AG08395 (cell line): ENCODE data around the gene CDKN2B-AS1.
"Not testable (repeated sequence)": the region's sequence is repeated elsewhere in the genome, so short reads cannot be mapped to it uniquely, and the experiment has no call there.

Experiments
- DNase-seq: peaks from one replicate; pipeline ENCODE4 v3.0.0; 2012; ENCODE audit warnings: mixed read lengths, low spot score

Gene CDKN2B-AS1

GRCh38 chr9:21994556-21995005, at the start of gene CDKN2B-AS1:
TSS of gene CDKN2B-AS1 (plus strand) at chr9:21994791.
- peak; percentile 48 for DNase-seq

- DNase-seq = no peak
These were observed 49.0 kb upstream of the CDKN2B-AS1 start for GRCh38 chr9:21945606-21946005.

DNA sequence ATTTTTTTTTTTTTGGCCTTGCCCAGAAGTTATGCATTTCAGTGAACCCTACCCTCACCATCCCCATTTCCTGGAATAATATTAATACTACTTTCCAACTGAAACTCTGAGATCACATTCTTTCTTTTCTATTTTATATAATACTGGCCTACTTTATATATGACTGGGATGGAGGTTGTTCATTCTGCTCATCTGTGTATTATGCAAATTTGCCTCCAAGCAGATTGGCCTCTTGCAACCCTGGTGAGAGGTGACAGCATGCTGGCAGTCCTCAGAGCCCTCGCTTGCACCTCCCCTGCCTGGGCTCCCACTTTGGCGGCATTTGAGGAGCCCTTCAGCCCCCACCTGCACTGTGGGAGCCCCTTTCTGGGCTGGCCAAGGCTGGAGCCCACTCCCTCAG, 35.8 kb upstream of the CDKN2B-AS1 start:
- DNase-seq = no peak

- DNase-seq = not testable (repeated sequence)
These were observed 35.3 kb upstream of the CDKN2B-AS1 start for GRCh38 chr9:21959268-21959667.

DNA sequence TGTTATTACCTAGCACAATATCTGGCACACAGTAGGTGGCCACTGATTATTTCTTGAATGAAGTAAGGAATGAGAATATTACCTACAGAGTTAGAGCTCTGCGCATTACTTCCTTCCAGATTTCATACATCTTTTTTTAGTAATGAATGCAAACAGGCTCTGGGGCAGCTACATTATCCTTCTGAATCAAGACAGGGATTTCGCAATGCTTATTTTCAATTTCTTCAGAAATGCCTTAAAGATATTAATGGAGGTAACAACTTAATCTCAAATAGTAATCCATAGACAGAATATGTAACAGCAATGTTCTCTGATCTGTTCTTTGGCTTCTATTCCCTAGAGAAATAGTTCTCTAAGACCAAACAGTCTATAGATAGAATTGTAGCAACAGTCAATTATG, 33.0 kb upstream of the CDKN2B-AS1 start:
- no peak for DNase-seq

- DNase-seq = peak; percentile 41
These were observed 29.6 kb upstream of the CDKN2B-AS1 start for GRCh38 chr9:21964925-21965385.

DNA sequence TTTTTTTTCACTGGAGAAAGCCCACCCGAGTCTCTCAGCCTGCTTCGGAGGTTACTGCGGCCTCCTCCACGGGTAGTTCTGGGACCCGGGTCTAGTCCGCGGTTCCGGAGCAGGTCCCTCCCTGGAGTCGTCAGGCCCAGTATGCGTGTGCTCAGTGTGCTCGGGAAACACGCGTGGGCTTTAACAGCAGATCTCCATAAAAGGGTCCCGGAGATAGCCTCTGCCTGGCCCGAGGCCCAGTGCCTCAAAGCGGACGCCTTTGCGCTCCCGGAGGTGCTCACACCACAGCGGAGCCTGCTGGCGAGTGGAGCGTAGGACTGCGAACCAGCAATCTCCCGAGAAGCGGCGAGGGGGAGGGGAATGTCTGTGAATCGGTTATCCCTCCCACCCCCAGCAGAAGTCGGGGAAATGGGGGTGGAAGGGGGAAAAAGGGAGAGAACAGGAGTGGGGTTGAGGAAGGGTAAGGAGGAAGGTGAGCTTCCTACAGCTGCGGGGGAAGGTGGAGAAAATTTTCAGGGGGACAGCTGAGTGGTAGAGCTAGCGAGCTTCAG, 29.1 kb upstream of the CDKN2B-AS1 start:
- peak; percentile 83 for DNase-seq

GRCh38 chr9:21966140-21966851, 28.3 kb upstream of the CDKN2B-AS1 start:
- no peak for DNase-seq

DNA sequence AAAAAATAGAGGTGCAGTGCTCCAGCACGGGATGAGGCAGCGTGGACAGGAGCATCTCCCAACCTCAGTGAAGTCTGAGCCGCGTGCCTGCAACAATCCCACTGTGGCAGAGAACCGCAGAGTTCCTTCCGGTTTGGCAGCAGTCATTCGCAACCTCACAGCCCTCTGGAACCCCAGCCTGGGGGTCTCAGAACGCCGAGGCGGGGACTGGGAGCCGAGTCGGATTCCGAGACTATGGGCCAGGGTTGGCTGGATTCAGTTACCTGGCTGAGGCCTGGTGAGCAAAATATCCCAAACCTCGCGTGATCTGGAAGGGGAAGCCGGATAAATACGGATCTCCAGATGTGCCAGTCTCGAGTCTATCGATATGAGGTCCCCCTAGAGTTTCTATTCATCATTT, 27.4 kb upstream of the CDKN2B-AS1 start:
- DNase-seq = no peak

DNA sequence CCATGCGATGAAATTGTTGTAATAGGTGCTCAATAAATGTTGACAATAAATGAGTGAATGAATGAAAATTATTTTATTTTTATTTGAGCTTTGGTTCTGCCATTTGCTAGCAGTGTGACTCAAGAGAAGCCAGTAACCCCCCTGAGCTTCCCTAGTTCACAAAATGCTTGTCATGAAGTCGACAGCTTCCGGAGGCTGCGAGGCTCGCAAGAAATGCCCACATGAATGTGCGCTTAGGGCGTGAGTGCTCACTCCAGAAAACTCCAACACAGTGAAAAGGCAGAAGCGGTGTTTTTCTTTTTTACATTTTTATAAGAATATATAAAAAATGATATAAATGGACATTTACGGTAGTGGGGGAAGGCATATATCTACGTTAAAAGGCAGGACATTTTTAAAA, 26.9 kb upstream of the CDKN2B-AS1 start:
- DNase-seq = no peak

DNA sequence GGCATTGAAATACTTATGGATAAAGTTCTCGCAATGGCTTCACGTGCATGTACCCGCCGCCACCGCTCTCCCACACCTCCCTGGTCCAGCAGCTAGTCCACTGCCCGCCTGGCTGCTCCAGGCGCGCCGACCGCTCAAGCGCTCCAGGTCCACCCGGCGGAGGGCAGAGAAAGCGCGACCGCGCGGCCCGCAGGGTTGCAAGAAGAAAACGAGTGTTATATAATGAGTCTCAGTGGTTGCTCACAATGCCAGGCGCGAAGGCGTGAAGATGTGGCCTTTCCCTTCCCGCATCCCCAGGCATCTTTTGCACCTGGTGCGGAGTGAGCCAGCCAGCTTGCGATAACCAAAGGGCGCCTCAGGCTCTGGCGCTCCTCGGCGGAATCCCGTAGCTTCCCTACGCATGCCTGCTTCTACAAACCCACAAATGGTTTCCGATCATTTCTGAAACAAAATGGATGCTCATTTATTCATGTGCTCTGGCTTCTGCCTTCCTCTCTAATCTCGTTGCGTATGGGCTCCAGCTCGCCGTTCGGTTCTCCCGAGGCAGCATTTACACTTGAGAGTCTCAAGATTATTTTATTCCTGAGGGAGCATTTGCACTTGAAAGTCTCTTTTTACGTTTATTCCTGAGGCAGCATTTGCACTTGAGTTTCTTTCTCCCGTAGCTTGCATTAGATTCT, 26.1 kb upstream of the CDKN2B-AS1 start:
- DNase-seq = peak; percentile 22

GRCh38 chr9:21969011-21969940, 25.3 kb upstream of the CDKN2B-AS1 start:
- no peak for DNase-seq

DNA sequence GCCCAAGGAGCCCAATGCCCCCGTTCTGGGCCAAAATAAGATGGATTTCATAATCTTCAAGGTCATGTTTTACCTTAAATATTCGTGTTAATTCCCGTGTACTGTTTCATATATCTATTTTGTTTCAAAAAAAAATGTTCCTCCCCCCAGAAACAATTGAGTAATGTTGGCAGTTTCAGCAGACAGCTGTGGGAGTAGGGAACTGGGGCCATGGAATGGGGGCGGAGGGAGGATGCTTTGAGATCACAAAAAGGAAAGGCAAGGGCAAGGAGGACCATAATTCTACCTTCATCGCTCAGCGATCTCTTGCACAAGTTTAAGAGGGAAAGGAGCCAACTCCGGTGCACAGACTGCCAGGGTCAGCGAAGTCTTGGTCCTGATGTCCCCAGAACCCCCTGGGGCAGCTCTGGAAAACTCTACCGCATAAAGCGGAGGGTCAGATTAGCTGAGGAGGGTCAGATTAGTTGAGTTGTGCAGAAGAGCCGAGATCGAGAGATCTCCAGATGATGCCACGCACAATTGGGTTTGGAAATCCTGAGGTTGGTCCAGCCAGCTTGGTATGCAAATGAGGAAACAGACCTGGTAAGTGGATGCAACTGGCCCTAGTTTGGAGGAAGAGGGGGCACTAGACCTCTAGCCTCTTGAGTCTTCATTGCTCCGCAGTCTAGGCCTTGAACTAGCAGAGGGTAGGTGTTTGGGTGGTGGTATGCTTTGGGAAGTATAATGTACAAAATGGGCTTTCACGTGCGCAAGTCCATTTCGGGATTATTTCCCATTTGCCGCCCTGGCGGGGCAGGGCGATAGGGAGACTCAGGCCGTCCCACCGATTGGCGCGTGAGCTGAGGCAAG, 24.4 kb upstream of the CDKN2B-AS1 start:
- DNase-seq = no peak

- no peak for DNase-seq
These were observed 23.6 kb upstream of the CDKN2B-AS1 start for GRCh38 chr9:21970800-21971640.

DNA sequence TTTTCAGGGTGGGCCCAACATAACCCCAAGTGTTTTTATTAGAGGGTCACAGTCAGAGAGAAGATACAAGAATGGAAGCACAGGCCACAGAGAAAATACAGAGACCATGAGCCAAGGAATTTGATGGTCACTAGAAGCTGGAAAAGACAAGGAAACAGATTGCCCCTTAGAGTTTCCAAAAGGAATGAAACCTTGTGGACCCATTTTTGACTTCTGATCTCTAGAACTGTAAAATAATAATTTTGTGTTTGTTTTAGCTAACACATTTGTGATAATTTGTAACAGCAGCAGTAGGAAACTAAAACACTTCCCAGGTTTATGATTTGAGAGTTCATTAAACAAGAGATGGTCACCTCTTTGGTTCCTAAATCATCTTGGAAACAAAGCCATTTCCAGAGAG, 22.2 kb upstream of the CDKN2B-AS1 start:
- no peak for DNase-seq

GRCh38 chr9:21974343-21974721, 20.3 kb upstream of the CDKN2B-AS1 start:
- no peak for DNase-seq

GRCh38 chr9:21974722-21975409, 19.7 kb upstream of the CDKN2B-AS1 start:
- peak; percentile 54 for DNase-seq

GRCh38 chr9:21976334-21976875, 18.2 kb upstream of the CDKN2B-AS1 start:
- no peak for DNase-seq

DNA sequence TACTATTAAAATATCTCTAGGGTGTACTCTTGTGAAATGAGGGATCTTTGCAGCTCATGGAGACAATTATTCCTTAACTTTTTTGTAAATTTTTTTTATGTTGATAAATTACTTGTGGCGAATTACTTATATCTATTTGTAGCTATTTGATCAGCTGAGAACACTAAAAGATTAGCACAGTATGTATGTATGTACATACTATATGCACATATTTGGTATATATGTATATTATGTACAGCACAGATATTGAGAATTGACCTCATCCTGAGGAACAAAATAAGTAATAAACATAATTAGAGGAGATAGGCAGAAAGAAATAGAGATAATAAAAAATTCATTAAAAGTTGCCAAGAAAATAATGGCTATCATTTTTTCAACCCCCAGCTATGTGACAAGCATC, 12.2 kb upstream of the CDKN2B-AS1 start:
- DNase-seq = no peak
